ENCODE results near the gene ACAD9.
"Not testable (repeated sequence)": the region's sequence is repeated elsewhere in the genome, so short reads cannot be mapped to it uniquely, and the experiment has no call there.

The ACAD9 gene

DNA sequence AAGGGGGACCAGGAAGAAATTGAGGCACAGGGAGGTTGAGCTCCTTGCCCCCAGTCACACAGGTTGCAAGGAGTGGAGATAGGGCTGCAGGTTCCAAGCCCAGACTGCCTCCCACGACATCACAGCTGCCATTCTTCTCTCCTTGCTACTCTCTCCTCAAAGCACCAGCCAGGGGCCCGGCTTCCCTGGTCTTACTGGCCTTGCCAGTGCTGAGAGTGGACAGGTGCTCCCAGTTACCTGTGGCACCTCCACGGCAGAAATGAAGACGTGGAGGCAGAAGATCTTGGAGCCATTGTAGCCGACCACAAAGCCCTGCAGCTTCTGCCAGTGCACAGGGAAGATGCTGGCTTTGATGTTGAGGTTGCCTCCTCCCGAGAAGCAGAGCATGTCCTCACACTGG, 17.9 kb upstream of the ACAD9 start:
- ATAC-seq, result no peak

DNA sequence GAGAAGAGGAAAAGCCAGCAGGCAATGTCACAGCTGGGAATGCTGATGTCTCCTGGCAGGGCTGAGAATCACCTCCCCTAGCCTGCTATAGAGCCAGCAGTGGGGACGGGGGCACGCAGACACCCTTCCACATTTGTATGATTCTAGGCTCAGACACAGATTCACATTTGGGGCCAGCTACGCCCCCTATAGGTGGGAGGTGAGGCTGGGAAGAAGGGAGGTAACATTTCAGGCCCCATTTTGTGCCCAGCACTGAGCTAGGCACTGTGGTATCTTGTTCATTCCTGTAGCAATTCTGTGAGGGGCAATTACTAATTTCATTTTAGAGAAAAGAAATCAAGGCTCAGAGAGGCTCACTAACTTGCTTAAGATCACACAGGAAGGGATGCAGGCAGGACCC, 15.9 kb upstream of the ACAD9 start:
- no peak for ATAC-seq

DNA sequence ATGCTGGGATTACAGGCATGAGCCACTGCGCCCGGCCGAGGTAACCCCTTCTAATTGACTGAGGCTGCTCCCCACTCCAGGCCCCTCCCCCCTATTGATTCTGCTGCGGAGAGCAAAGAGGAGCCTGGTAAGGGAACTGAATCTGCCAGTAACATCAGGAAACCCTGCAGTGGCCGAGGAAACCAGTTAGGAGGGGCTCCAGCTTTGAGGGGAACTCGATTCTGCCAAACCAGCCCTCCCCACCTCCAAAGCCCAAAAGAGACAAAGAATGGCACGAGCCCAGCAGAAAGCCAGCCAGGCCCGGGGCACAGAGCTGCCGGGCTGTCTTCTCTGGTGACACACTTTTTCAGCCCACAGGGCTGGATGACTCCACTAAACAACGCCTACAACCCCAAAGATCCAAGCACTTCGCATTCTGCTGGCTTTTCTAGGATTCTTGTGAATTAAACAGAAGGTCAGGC, 15.0 kb upstream of the ACAD9 start:
- ATAC-seq, result no peak

DNA sequence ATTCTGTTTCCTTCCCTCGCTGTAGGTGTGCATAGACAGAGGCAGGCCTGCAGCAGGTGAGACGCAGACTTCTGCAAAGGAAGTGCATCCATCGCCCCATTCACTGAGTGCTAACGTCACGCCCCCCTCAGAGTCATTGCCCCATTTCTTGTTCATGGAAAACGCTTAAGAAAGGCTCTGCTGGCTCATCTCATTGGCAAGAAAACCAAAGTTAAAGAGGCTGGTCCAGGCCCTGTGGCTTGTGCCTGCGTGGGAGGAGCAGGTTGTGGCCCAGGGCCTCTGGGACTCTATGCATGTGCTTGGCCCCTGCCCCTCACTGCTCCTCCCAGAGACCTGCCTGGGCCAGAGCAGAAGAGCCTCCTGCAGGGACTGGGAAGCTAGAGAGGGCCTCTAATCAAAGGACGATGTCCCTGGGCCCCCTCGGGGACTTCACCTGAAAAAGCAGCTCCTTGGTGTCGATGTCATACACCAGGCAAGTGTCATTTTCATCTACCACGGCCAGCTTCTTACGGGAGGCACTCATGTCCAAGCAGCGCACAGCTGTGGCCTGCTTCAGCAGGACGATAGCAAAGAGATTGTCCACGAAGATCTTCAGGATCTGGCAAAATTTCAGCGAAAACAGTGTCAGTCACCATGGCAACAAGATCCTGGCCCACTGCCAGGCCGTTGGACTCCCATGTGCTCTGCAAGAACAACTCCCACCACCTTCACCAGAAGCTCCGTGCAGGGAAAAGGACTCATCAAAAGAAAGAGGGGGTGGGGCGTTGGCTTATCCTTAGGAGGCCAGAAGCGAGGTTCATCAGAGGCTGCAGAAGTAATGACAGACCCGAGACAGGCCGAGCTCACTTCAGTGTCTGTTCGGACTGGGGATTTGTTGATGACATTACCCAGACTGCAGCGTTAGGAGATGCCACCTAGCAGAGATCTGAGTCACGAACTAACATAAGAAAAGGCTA, 14.3 kb upstream of the ACAD9 start:
- not testable (repeated sequence) for ATAC-seq

DNA sequence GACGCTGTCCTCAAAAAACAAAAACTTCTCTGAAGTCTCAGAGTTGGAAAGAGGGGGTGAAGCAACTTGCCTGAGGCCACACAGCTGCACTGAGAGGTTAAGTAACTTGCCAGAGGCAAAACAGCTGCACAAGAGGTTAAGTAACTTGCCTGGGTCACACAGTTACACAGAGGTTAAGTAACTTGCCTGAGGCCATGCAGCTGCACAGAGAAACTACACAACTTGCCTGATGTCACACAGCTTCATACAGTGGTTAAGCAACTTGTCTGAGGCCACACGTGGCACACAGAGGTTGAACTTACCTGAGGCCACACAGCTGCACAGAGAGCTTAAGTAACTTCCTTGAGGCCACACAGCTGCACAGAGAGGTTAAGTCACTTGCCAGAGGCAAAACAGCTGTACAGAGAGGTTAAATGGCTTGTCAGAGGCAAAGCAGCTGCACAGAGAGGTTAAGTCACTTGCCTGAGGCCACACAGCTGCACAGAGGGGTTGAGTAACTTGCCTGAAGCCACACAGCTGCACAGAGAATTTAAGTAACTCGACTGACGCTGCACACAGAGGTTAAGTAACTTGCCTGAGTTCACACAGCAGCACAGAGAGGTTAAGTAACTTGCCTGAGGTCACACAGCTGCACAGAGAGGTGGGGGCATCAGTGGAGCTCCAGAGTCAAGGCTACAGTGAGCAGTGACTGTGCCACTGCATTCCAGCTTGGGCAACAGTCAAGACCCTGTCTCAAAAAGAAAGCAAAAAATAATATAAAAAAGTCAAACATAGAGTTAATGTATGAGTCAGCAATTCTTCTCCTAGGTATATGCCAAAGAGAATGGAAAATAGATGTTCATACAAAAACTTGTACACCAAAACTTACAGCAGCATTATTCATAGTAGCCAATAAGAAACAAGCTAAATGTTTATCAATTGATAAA, 12.0 kb upstream of the ACAD9 start:
- peak; percentile 25 to 43 for ATAC-seq

DNA sequence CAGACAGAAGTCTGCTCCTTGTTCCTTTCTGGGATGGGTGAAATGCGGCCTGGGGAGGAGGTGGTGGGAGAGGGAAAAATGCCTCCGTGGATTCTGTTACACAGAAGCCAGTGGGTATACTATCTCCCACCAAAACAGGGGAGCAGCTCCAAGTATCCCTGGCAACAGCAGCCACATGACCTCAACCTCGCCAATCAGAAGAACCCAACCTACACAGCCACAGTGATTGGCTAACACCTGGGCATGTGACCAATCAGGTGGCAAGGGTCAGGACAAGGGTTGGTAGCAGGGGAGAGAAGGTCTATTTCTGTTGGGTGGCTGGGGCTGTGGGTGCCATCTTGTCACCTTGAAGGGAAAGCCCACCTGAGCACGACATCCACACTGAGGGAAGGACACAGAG, 9.1 kb upstream of the ACAD9 start:
- ATAC-seq, result no peak

DNA sequence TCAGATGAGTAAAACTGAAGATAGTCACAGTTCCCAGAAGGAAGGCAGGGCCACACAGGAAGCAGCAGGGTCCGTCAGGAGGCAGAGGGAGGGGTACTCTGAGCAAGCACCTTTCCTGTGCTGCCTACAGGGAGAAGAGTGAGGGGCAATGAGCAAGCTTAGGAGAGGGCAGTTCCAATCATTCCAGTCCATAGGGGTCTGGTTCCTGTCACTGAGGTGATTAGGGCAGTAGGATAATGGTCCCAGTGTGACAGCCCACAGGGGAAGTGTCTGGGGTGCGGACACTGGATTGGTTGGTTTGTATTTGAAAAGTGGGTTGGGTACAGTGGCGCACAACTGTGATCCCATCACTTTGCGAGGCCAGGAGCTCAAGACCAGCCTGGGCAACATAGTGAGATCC, 7.1 kb upstream of the ACAD9 start:
- no peak for ATAC-seq

DNA sequence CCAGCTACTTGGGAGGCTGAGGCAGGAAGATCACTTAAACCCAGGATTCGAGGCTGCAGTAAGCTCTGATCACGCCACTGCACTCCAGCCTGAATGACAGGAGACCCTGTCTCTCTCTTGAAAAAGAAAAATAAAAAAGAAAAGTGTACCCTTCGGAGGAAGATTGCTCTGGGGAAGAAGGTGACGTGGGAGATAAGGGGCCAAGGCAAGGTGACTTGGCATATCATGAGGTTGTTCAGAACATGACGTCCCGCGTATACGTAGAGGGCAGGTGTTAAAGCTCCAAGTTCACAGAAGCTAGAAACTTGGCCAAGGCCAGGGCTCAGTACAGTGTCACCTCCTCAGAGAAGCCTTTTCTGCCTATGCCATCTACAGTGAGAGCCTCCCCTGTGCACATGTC, 6.7 kb upstream of the ACAD9 start:
- ATAC-seq, result no peak

DNA sequence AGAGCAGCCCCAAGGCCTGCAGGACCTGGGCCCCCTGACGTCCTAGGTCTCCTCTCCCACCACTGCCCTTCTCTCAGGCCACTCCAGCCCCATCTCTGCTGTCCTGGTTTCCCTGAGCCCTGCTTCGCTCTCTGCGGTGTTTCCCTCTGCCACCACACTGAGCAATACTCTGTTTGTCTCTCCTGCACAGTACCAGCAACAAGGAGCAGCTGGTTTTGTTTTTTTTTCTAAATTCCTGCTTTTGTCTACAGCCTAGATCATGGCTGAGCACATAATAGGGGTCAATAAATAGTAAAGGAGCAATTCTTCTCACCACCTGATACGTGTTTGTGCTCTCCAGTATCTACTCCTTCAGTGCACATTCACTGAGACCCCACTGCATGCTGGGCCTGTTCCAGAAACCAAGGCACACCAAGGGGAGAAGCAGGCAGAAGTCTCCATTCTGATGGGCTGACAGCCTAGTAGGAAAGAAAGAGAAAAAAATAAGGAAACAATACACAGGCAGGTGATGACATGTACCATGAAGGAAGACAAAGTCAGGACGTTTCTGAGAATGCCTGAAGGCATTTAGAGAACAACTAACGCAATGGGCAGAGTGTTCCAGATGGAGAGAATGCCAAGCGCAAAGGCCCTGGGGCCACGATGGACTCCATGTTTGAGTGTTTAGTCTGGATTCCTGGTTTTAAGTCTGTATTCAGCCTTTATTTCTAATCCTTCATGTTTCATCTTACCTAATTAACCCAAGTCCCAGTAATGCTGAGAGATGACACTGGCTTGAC, 6.0 kb upstream of the ACAD9 start:
- no peak for ATAC-seq

DNA sequence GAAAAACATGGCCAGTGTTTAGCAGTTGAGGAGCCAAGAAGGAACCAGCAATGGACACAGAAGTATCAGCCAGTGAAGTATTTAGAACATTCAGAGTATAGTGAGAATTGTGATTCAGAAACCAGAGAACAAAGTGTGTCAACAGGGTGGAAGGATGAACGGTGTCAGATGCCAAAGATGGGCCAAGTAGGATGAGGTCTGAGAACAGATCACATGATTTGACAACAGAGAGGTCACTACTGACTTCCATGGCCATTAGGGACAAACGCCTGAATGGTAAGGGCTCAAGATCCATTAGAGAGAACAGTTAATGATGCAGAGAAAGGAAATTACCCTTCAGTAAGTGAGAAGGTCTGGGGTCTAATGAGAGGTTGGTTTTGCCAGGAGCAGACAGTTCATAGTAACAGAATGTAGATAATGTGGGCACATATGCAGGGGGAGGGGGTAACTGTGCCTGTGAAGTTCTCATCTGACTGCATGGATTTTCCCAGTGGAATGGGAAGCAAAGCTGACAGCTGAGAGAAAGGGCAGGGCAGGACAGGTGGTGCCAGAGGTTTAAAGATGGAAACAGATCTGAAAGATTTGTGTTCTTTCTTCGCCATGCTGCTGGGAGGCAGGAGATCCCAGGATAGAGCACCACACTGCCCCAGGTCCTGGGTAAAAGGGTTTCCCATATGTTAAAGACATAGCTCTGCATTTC, 4.8 kb upstream of the ACAD9 start:
- no peak for ATAC-seq

DNA sequence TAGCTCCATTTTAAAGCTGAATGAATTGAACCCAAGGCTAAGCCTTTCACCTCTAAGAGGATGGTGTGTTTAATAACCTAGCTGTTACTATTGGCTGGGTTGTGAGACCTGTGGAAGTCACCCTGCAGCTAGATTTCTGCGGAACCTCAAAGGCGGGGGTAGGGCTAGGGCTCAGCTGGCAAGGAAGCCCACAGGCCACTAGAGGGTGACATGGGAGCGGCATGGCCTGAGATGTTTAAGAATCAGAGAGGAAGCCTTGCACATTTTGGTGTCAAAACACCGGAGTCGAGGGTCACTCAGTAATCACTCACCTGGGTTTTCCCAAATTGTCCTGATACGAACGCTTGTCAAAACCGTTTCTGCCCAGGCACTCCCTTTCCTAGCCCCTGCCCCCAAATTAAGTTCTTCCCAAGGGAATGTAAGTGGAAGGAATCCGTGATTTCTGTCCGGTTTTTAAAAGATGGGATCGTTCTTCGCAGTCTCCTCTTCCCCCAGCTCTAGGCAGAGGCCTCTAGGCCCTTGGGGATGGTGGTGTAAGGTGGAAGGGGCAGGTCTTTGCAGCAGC, 3.8 kb upstream of the ACAD9 start:
- peak; percentile 43 to 51 for ATAC-seq

DNA sequence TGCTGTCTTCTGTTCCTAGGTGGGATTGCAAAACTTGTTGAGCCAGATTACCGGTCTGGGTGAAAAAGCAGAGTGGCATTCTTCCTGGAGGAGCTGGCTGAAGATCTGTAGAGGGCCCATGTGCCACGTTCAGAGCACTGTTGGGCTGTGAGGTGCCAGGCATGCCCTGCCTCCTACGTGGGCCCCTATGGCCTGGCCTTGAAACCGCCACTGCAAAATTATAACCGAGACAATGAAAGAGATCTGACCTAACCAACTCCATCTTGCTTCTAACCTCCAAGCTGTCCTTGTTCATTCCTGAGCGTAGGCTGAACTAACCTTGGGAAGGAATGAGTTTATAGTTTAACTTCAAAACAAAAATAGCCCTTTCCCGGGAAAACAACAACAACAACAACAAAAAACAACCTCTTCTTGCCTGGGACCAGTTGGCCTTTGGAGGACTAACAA, 1.4 kb upstream of the ACAD9 start:
- ATAC-seq, result no peak

DNA sequence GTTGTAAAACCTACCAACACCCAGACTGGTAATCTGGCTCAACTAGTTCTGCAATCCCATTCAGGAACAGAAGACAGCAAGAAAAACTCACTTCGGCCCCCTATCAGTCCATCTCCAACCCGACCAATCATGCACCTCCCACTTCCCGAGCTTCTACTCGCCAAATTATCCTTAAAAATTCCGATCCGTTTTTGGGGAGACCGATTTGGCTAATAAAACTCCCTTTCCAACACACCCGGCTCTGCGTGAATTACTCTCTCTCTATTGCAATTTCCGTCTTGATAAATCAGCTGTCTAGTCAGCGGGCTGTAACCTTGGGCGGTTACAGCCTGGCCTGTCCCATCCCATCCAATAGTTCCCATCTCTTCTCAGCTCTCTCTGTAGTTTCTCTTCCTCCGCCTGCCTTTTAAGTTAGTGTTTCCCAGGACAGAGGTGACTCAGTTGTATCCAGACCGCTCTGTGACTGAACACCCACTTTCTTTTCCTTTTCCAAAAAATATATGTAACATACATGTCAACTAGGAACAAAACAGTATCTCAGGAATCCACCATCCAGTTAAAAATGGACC, 780 bp upstream of the ACAD9 start:
- peak; percentile 25 to 26 for ATAC-seq

DNA sequence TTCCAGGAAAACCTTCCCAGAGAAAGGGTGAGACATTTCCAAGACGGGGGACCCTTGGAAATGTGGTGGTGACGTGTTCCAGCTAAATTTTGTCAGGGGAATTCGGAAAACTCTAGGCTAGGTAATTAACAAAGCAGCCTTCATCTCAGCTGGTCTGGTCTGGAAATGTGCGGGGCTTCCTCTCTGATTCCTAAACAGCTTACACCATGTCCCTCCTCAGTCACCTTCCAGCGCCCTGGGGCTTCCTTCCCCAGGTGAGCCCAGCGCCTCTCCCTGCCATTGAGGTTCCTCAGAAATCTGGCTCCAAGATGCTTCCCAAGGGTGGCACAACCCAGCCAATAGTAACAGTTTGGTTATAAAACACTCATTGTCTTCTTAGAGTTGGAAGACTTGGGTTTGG, 571 bp downstream of the ACAD9 start:
- ATAC-seq, result no peak

DNA sequence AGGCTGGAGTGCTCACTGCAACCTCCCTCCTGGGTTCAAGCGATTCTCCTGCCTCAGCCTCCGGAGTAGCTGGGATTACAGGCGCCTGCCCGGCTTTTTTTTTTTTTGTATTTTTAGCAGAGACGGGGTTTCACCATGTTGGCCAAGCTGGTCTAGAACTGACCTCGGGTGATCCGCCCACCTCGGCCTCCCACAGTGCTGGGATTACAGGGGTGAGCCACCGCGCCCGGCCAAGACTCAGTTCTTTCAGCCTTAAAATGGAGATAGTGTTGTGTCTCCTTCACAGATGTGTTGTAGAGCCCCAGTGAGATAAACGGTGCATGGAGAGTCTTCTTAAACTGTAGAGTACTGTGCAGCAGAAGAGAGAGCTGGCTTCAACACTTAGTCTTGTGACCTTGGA, 1.0 kb downstream of the ACAD9 start:
- ATAC-seq, result not testable (repeated sequence)

DNA sequence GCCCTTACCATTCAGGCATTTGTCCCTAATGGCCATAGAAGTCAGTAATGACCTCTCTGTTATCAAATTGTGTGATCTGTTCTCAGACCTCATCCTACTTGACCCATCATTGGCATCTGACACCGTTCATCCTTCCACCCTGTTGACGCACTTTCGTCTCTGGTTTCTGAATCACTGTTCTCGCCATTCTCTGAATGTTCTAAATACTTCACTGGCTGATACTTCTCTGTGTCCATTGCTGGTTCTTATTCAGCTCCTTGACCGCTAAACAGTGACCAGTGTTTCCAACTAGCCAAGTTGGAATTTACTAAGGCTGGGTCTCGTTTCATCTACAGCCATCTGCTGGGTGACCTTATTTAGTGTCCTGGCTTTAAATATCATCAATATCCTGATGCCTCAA, 2.2 kb downstream of the ACAD9 start:
- no peak for ATAC-seq

DNA sequence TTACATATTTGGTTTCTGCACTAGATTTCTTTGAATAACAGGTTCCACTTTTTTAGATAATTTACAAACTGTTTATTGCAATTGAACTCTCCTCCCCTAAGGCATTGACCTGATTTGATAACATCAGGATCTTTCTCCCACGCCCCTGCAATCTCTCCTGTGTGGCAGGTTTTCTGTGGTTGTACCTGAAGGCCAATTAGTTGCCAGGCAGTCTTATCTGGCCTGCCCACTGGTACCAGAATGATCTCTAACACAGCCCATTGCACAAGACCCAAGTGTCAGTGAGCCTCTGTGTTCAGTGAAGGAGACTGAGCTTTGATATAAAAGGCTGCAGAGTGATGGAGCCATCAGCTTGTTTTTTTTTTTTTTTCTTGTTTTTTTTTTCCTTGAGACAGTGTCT, 3.3 kb downstream of the ACAD9 start:
- ATAC-seq, result no peak

DNA sequence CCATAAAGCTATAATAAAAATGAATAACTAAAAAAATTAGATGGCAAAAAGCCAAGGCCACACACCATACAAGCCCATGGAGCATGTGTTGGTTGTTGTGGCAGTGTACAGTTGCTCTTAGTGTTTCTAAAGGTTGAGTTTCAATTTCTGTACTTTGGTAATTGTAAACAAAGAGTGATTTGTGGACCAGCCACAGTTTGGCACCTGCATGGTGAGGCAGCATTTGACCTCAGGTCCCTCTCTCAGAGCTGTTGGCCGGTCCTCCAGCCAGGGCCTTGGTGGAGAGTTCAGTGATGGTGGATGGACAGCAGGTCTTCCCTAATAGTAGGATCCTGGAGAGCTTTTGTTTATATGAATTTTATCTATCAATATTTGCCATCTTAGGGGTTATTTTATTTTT, 5.6 kb downstream of the ACAD9 start:
- ATAC-seq, result no peak

DNA sequence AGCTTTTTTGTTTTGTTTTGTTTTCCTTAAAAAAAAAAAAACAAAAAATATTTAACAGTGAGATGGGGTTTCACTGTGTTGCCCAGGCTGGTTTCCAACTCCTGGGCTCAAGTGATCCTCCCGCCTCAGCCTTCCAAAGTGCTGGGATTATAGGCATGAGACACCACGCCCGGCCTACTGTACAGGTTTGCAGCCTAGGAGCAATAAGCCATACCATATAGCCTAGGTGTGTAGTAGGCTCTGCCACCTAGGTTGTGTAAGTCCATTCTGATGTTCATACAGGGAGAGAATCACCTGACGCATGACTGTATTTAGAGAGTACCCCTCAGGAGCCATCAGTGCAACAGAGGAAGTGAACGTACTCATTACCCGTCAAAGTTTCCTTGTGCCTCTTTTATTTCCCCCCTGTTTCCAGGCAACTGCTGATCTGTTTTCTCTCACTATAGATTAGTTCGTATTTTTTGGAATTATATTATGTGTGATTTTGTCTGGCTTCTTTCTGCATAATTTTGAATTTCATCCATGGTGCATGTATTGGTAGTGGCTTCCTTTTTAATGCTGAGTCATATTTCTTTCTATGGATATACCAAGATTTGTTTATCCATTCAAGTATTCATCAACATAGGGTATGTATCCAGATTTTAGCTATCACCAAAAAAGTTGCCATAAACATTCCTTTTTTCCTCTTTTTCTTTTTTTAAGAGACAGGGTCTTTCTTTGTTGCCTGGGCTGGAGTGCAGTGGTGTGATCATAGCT, 9.9 kb downstream of the ACAD9 start:
- no peak for ATAC-seq
